CD14-positive monocyte (primary cell): Measurements from ENCODE around the gene PDE4B. TPM values are rescaled to one million over a fixed set of nuclear protein-coding genes. Genes with fewer than 3 reads are reported as not detected.

Experiments
- DNase-seq, 3 donors: peaks; one replicate each; pipeline ENCODE4 v3.0.0-alpha.2; 2011 to 2022
- H2AFZ ChIP-seq: 2 replicates; pipeline ENCODE4 v1.6.0; 2012; ENCODE audit warnings: mild to moderate bottlenecking, low read depth, low read length, inconsistent platforms; ENCODE audit not compliant: insufficient read depth, poor library complexity, severe bottlenecking
- H3K27ac ChIP-seq, 2 donors: 1 replicate in 1 of 2; 2 replicates in 1 of 2; pipeline ENCODE4 v1.5.1; 2012 to 2013; ENCODE audit warnings: low read length in 2 of 2, control low read depth in 1 of 2, inconsistent platforms in 1 of 2, low read depth in 1 of 2, mild to moderate bottlenecking in 1 of 2
- H3K27me3 ChIP-seq, 2 donors: one replicate each; pipeline versions ENCODE4 v1.6.0 to v1.6.1; 2011 to 2013; ENCODE audit warnings: low read length in 2 of 2; ENCODE audit not compliant: control insufficient read depth in 2 of 2, insufficient read depth in 2 of 2
- H3K36me3 ChIP-seq, 2 donors: replicated peaks in 1 of 2; 1 replicate in 1 of 2; 2 replicates in 1 of 2; pipeline versions ENCODE4 v1.5.1 to v1.6.1; 2012 to 2013; ENCODE audit warnings: low read length in 2 of 2, control low read depth in 1 of 2, inconsistent platforms in 1 of 2, mild to moderate bottlenecking in 1 of 2; ENCODE audit not compliant: insufficient read depth in 2 of 2, control insufficient read depth in 1 of 2
- H3K4me1 ChIP-seq, 2 donors: 1 replicate in 1 of 2; 2 replicates in 1 of 2; pipeline versions ENCODE4 v1.5.1 to v1.6.1; 2012 to 2013; ENCODE audit warnings: low read length in 2 of 2, control low read depth in 1 of 2, inconsistent platforms in 1 of 2, mild to moderate bottlenecking in 1 of 2, moderate library complexity in 1 of 2; ENCODE audit not compliant: insufficient read depth in 2 of 2, control insufficient read depth in 1 of 2
- H3K4me2 ChIP-seq: replicated peaks from 2 replicates; pipeline ENCODE3; 2012; ENCODE audit warnings: low read length, moderate library complexity, mild to moderate bottlenecking; ENCODE audit not compliant: poor library complexity, severe bottlenecking; ENCODE audit errors: extremely low read depth
- H3K4me3 ChIP-seq, 3 experiments: fragments of 200-600 bp in 1 of 3; sonication (generic) in 1 of 3; replicated peaks in 1 of 3; 1 replicate in 2 of 3; 2 replicates in 1 of 3; pipeline ENCODE4 v1.5.1; 2011 to 2013; ENCODE audit warnings: low read length in 3 of 3, mild to moderate bottlenecking in 3 of 3, control low read depth in 2 of 3, low read depth in 2 of 3, inconsistent platforms in 1 of 3, moderate library complexity in 1 of 3
- H3K79me2 ChIP-seq: 2 replicates; pipeline ENCODE4 v1.6.0; 2012; ENCODE audit warnings: mild to moderate bottlenecking, control low read depth, inconsistent platforms, low read length, moderate library complexity; ENCODE audit not compliant: insufficient read depth
- H3K9ac ChIP-seq: 2 replicates; pipeline ENCODE4 v1.6.0; 2017; ENCODE audit warnings: low read length, mild to moderate bottlenecking; ENCODE audit not compliant: insufficient read depth, poor library complexity, severe bottlenecking
- H3K9me3 ChIP-seq, 2 donors: replicated peaks in 1 of 2; 1 replicate in 1 of 2; 2 replicates in 1 of 2; pipeline versions ENCODE4 v1.5.1 to v1.6.1; 2012 to 2013; ENCODE audit warnings: low read length in 2 of 2, control low read depth in 1 of 2; ENCODE audit not compliant: control insufficient read depth in 1 of 2, insufficient read depth in 1 of 2
- H4K20me1 ChIP-seq: 2 replicates; pipeline ENCODE4 v1.6.0; 2012; ENCODE audit warnings: mild to moderate bottlenecking, low read length, control low read depth, moderate library complexity; ENCODE audit not compliant: insufficient read depth
- H3K27ac Mint-ChIP-seq, 7 donors: one replicate each; pipeline ENCODE4 v1.8.0; 2020; ENCODE audit warnings: mild to moderate bottlenecking in 7 of 7, mixed read lengths in 7 of 7, moderate library complexity in 6 of 7, inconsistent platforms in 2 of 7
- H3K27me3 Mint-ChIP-seq, 3 donors: one replicate each; pipeline ENCODE4 v1.8.0; 2021 to 2022; ENCODE audit warnings: low read depth in 3 of 3, mild to moderate bottlenecking in 3 of 3, mixed read lengths in 3 of 3, moderate library complexity in 3 of 3, inconsistent platforms in 1 of 3
- H3K36me3 Mint-ChIP-seq, 2 donors: one replicate each; pipeline ENCODE4 v1.8.0; 2020; ENCODE audit warnings: mixed read lengths in 2 of 2, inconsistent platforms in 1 of 2, mild to moderate bottlenecking in 1 of 2
- H3K4me1 Mint-ChIP-seq: one replicate; pipeline ENCODE4 v1.8.0; 2020; ENCODE audit warnings: mild to moderate bottlenecking, mixed read lengths
- H3K4me3 Mint-ChIP-seq, 2 donors: one replicate each; pipeline ENCODE4 v1.8.0; 2020; ENCODE audit warnings: mild to moderate bottlenecking in 2 of 2, mixed read lengths in 2 of 2, moderate library complexity in 1 of 2
- H3K9me3 Mint-ChIP-seq, 7 donors: one replicate each; pipeline ENCODE4 v1.8.0; 2020 to 2022; ENCODE audit warnings: mixed read lengths in 7 of 7, mild to moderate bottlenecking in 6 of 7, moderate library complexity in 6 of 7, inconsistent platforms in 2 of 7
- CTCF ChIP-seq: fragments of 200-600 bp; IDR thresholded peaks from one replicate; pipeline ENCODE4 v1.8.0; 2022; ENCODE audit warnings: antibody characterized with exemption, mild to moderate bottlenecking
- WGBS: methylation state at CpG from one replicate; pipeline ENCODE4 v1.1.5; 2013; ENCODE audit warnings: missing lambda C conversion rate; ENCODE audit not compliant: insufficient coverage; 5-methylcytosine and 5-hydroxymethylcytosine counted together
- intact Hi-C, 2 donors: fragments of 100-400 bp; cut with micrococcal nuclease; formaldehyde crosslinking; loops; one replicate each; pipeline versions ENCODE4 v1.15.0 to v1.15.1; 2023
- polyA plus RNA-seq, 3 donors: library from polyadenylated mRNA; depleted of rRNA in 1 of 3; unstranded in 2 of 3; stranded (reverse) in 1 of 3; fragments of 300-500 nt in 2 of 3; fragments of >200 nt in 1 of 3; fragmentation: Illumina TruSeq in 2 of 3; gene quantifications; 1 replicate in 2 of 3; 2 replicates in 1 of 3; pipeline ENCODE4 v1.2.3, GENCODE V29; 2012 to 2021

PDE4B gene
- polyA plus RNA-seq, 3 donors, result 17.2 to 52.8 (median 25.2) TPM

GRCh38 chr1:66043186-66043585, 250.5 kb downstream of the PDE4B start:
- Histone ChIP-seq H3K9ac (no peak overlapping the region), H2AFZ (no peak overlapping the region), H3K79me2 (no peaks in the 10 kb centered on the region), H3K4me3 (no peak overlapping the region), H3K9me3 (no peaks in the 10 kb centered on the region), H4K20me1 (no peaks in the 10 kb centered on the region), H3K27me3 (no peaks in the 10 kb centered on the region), H3K36me3 (no peaks in the 10 kb centered on the region), H3K4me2 (no peak overlapping the region), H3K27ac (no peak overlapping the region), H3K4me1 (no peaks in the 10 kb centered on the region)
- peaks cover 0 to 2% (median 0%) of the 10 kb centered on the region in 3 donors for H3K27me3 Mint-ChIP-seq
- H3K27ac Mint-ChIP-seq, result no peak overlapping the region
- peaks cover 0 to 3% (median 0%) of the 10 kb centered on the region in 7 donors for H3K9me3 Mint-ChIP-seq
- no peaks in the 10 kb centered on the region for H3K36me3 Mint-ChIP-seq
- intact Hi-C loops, result no loop called here
- no peak overlapping the region for H3K4me3 Mint-ChIP-seq
- no peaks in the 10 kb centered on the region for H3K4me1 Mint-ChIP-seq
- no CpG with 5 or more reads among the region's 1 CpG for WGBS
- no peak for DNase-seq
- TF ChIP-seq CTCF, result no peak

GRCh38 chr1:66044912-66045311, 252.2 kb downstream of the PDE4B start:
- Mint-ChIP-seq H3K27me3 (peaks cover 0 to 2% (median 0%) of the 10 kb centered on the region in 3 donors), H3K27ac (no peak overlapping the region), H3K4me3 (no peak overlapping the region), H3K4me1 (no peaks in the 10 kb centered on the region), H3K9me3 (peaks cover 0 to 1% (median 0%) of the 10 kb centered on the region in 7 donors), H3K36me3 (no peaks in the 10 kb centered on the region)
- no peaks in the 10 kb centered on the region for H4K20me1 ChIP-seq
- no peak overlapping the region for H3K4me3 ChIP-seq
- no peak for TF ChIP-seq CTCF
- no peaks in the 10 kb centered on the region for H3K27me3 ChIP-seq
- no peaks in the 10 kb centered on the region for H3K4me1 ChIP-seq
- no peak overlapping the region for H3K27ac ChIP-seq
- H3K9ac ChIP-seq, result no peak overlapping the region
- H3K4me2 ChIP-seq, result no peak overlapping the region
- no peaks in the 10 kb centered on the region for H3K9me3 ChIP-seq
- H3K79me2 ChIP-seq, result no peaks in the 10 kb centered on the region
- no peak for DNase-seq
- H2AFZ ChIP-seq, result no peak overlapping the region
- intact Hi-C loops, result no loop called here
- WGBS, result no CpG with 5 or more reads among the region's 1 CpG
- H3K36me3 ChIP-seq, result no peaks in the 10 kb centered on the region
